Mammary epithelial cell (primary cell): ENCODE data around the gene TIPARP.

Source experiments
- CTCF ChIP-seq, 2 donors: IDR thresholded peaks in 1 of 2; conservative IDR thresholded peaks in 1 of 2; 2 replicates each; pipeline ENCODE4 v1.5.1; 2011 to 2012; ENCODE audit warnings: inconsistent platforms in 2 of 2, low read length in 2 of 2, mild to moderate bottlenecking in 2 of 2, control low read depth in 1 of 2, low read depth in 1 of 2; ENCODE audit not compliant: insufficient read depth in 1 of 2; ENCODE audit errors: extremely low read depth in 1 of 2
- EZH2 ChIP-seq: IDR thresholded peaks from 2 replicates; pipeline ENCODE4 v1.6.1; 2012; ENCODE audit warnings: low read length, inconsistent platforms, borderline replicate concordance

- no peak for TF ChIP-seq CTCF (conservative IDR thresholded peaks at IDR 0.05 in 1 of 2, IDR thresholded peaks at IDR 0.05 in 1 of 2; ENCODE audit: extremely low read depth in 1 of 2, insufficient read depth in 1 of 2, low read depth in 1 of 2, low read length in 2 of 2)
- no peak for TF ChIP-seq EZH2
These were observed 8.1 kb downstream of the TIPARP start for GRCh38 chr3:156682501-156682900.
